Peyer's patch (tissue), 4 donors: Measurements from ENCODE around the gene H2BK1.

Experiments used
- CTCF ChIP-seq, 6 experiments: fragments of 450-650 bp in 4 of 6; fragments of 200-600 bp in 2 of 6; sonication (generic) in 1 of 6; IDR thresholded peaks; one replicate each; pipeline ENCODE4 v1.5.1; 2017 to 2019; ENCODE audit warnings: antibody characterized with exemption in 6 of 6, mild to moderate bottlenecking in 3 of 6, moderate library complexity in 1 of 6
- POLR2A ChIP-seq, 2 donors: fragments of 450-650 bp; IDR thresholded peaks; one replicate each; pipeline ENCODE4 v1.5.1; 2017; ENCODE audit warnings: antibody characterized with exemption in 2 of 2, mild to moderate bottlenecking in 2 of 2, moderate library complexity in 2 of 2

GRCh38 chr7:151256410-151257045 is 46.2 kb upstream of the H2BK1 start:
- TF ChIP-seq CTCF (IDR thresholded peaks at IDR 0.05) (no peak), POLR2A (IDR thresholded peaks at IDR 0.05) (no peak)
